Upper lobe of left lung (tissue), 4 donors: ENCODE results near the gene CD6.

Source experiments
- EP300 ChIP-seq, 4 donors: sonication (generic); formaldehyde crosslinking; IDR thresholded peaks; one replicate each; pipeline ENCODE4 v1.5.1; 2017; ENCODE audit warnings: antibody characterized with exemption in 4 of 4, control low read depth in 2 of 4
- POLR2A ChIP-seq, 4 donors: fragments of 450-650 bp; IDR thresholded peaks; one replicate each; pipeline ENCODE4 v1.5.1; 2016 to 2017; ENCODE audit warnings: antibody characterized with exemption in 4 of 4, mild to moderate bottlenecking in 2 of 4
- POLR2AphosphoS5 ChIP-seq, 2 donors: sonication (generic); formaldehyde crosslinking; IDR thresholded peaks; one replicate each; pipeline ENCODE4 v1.5.1; 2017; ENCODE audit warnings: antibody characterized with exemption in 2 of 2
- TF ChIP-seq, protein P1 (sequence below), 6 experiments: fragments of 450-650 bp in 4 of 6; fragments of 200-600 bp in 2 of 6; sonication (generic) in 2 of 6; IDR thresholded peaks; one replicate each; pipeline ENCODE4 v1.5.1; 2016 to 2019; ENCODE audit warnings: antibody characterized with exemption in 6 of 6

DNA sequence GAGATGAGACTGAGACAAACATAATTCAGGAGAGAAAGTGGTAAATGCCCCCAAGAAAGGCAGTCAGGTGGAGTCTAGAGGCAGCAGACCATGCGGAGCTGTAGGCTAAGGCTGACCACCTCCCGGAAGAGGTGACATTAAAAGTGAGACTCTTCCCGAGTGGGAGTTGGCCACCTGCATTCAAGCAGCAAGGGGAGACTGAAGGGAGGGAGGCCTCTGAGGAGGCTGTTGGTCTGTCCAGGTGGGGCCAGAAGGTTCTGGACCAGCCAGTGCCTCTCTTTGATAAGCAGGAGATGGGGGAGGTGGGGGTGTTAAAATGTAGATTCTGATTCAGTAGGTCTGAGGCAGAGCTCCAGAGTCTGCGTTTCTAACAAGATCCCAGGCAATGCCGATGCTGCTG, 37.5 kb downstream of the CD6 start:
- TF ChIP-seq, protein P1, sequence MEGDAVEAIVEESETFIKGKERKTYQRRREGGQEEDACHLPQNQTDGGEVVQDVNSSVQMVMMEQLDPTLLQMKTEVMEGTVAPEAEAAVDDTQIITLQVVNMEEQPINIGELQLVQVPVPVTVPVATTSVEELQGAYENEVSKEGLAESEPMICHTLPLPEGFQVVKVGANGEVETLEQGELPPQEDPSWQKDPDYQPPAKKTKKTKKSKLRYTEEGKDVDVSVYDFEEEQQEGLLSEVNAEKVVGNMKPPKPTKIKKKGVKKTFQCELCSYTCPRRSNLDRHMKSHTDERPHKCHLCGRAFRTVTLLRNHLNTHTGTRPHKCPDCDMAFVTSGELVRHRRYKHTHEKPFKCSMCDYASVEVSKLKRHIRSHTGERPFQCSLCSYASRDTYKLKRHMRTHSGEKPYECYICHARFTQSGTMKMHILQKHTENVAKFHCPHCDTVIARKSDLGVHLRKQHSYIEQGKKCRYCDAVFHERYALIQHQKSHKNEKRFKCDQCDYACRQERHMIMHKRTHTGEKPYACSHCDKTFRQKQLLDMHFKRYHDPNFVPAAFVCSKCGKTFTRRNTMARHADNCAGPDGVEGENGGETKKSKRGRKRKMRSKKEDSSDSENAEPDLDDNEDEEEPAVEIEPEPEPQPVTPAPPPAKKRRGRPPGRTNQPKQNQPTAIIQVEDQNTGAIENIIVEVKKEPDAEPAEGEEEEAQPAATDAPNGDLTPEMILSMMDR (IDR thresholded peaks at IDR 0.05): no peak
- no peak for TF ChIP-seq POLR2AphosphoS5 (IDR thresholded peaks at IDR 0.05)
- TF ChIP-seq POLR2A (IDR thresholded peaks at IDR 0.05): no peak
- no peak for TF ChIP-seq EP300 (IDR thresholded peaks at IDR 0.05)
